RWPE2 (cell line): ENCODE measurements around the gene FAM117A.

Experiments
- ATAC-seq: fragments of 200-7000 bp; cut with Tn5 transposase; 3 replicates; pipeline ENCODE4 v1.9.1; 2021; ENCODE audit warnings: low read depth
- DNase-seq: peaks from one replicate; pipeline ENCODE4 v3.0.0-alpha.2; 2020; ENCODE audit warnings: low spot score
- H3K27ac ChIP-seq: fragments of 450-650 bp; 2 replicates; pipeline ENCODE4 v1.5.1; 2017; ENCODE audit warnings: mild to moderate bottlenecking; ENCODE audit not compliant: poor library complexity, severe bottlenecking
- H3K27me3 ChIP-seq: fragments of 250-450 bp; sonication (Bioruptor Pico); 2 replicates; pipeline ENCODE4 v1.5.1; 2021; ENCODE audit warnings: mild to moderate bottlenecking, moderate library complexity; ENCODE audit not compliant: insufficient read depth, poor library complexity, severe bottlenecking
- H3K36me3 ChIP-seq: fragments of 250-450 bp; sonication (Bioruptor Pico); 2 replicates; pipeline ENCODE4 v1.5.1; 2020; ENCODE audit warnings: low read depth, mild to moderate bottlenecking, moderate library complexity
- H3K4me1 ChIP-seq: fragments of 250-450 bp; sonication (Bioruptor Pico); 2 replicates; pipeline ENCODE4 v1.5.1; 2021; ENCODE audit warnings: mild to moderate bottlenecking, moderate library complexity; ENCODE audit not compliant: insufficient read depth, poor library complexity, severe bottlenecking
- H3K4me3 ChIP-seq: fragments of 250-450 bp; sonication (Bioruptor Pico); 2 replicates; pipeline ENCODE4 v1.5.1; 2021; ENCODE audit warnings: mild to moderate bottlenecking, moderate library complexity; ENCODE audit not compliant: severe bottlenecking
- H3K9me3 ChIP-seq: fragments of 250-450 bp; sonication (Bioruptor Pico); 2 replicates; pipeline ENCODE4 v1.5.1; 2021; ENCODE audit warnings: mild to moderate bottlenecking, moderate library complexity; ENCODE audit not compliant: severe bottlenecking
- CTCF ChIP-seq: fragments of 450-650 bp; IDR thresholded peaks from one replicate; pipeline ENCODE4 v1.5.1; 2017; ENCODE audit warnings: mild to moderate bottlenecking, moderate library complexity; ENCODE audit not compliant: poor library complexity, severe bottlenecking

FAM117A gene

GRCh38 chr17:49753959-49754391, 10.0 kb downstream of the FAM117A start:
- no peak for DNase-seq
- TF ChIP-seq CTCF, result no peak
- Histone ChIP-seq H3K9me3 (no peaks in the 10 kb centered on the region), H3K4me3 (no peak overlapping the region), H3K27me3 (no peaks in the 10 kb centered on the region), H3K4me1 (no peaks in the 10 kb centered on the region), H3K27ac (no peak overlapping the region), H3K36me3 (no peaks in the 10 kb centered on the region)
- no peak for ATAC-seq

- no peaks in the 10 kb centered on the region for H3K9me3 ChIP-seq
- no peaks in the 10 kb centered on the region for H3K27me3 ChIP-seq
- H3K27ac ChIP-seq, result no peak overlapping the region
- no peaks in the 10 kb centered on the region for H3K36me3 ChIP-seq
- H3K4me3 ChIP-seq, result no peak overlapping the region
- ATAC-seq (no peak), DNase-seq (no peak)
- no peaks in the 10 kb centered on the region for H3K4me1 ChIP-seq
- no peak for TF ChIP-seq CTCF
Observed at GRCh38 chr17:49752508-49752907, 11.4 kb downstream of the FAM117A start.

GRCh38 chr17:49749730-49750129, 14.2 kb downstream of the FAM117A start:
- H3K4me3 ChIP-seq, result no peak overlapping the region

GRCh38 chr17:49748791-49749190, 15.1 kb downstream of the FAM117A start:
- H3K27ac ChIP-seq, result no peak overlapping the region
- no peaks in the 10 kb centered on the region for H3K4me1 ChIP-seq
- no peaks in the 10 kb centered on the region for H3K36me3 ChIP-seq
- ATAC-seq (no peak; the same call in 2 of the 3 replicates), DNase-seq (no peak)
- H3K27me3 ChIP-seq, result no peaks in the 10 kb centered on the region
- no peak overlapping the region for H3K4me3 ChIP-seq
- no peaks in the 10 kb centered on the region for H3K9me3 ChIP-seq
- no peak for TF ChIP-seq CTCF

More at GRCh38 chr17:49749730-49750129, 14.2 kb downstream of the FAM117A start:
- no peaks in the 10 kb centered on the region for H3K4me1 ChIP-seq
- no peak for DNase-seq
- H3K9me3 ChIP-seq, result no peaks in the 10 kb centered on the region
- no peak for TF ChIP-seq CTCF
- H3K36me3 ChIP-seq, result no peaks in the 10 kb centered on the region
- no peak for ATAC-seq
- H3K27me3 ChIP-seq, result no peaks in the 10 kb centered on the region
- H3K27ac ChIP-seq, result no peak overlapping the region

- Histone ChIP-seq H3K4me3 (no peak overlapping the region), H3K27ac (no peak overlapping the region), H3K9me3 (no peaks in the 10 kb centered on the region), H3K27me3 (no peaks in the 10 kb centered on the region), H3K36me3 (no peaks in the 10 kb centered on the region), H3K4me1 (no peaks in the 10 kb centered on the region)
- no peak for TF ChIP-seq CTCF
- ATAC-seq (no peak), DNase-seq (no peak)
Observed at GRCh38 chr17:49748223-49748622, 15.7 kb downstream of the FAM117A start.
